Tongue (tissue), 2 donors: ENCODE measurements around the gene RFWD3. TPM values are rescaled to one million over a fixed set of nuclear protein-coding genes. Genes with fewer than 3 reads are reported as not detected.

Experiments used
- DNase-seq: peaks from one replicate; pipeline ENCODE4 v3.0.0-alpha.2; 2015
- total RNA-seq: library from RNA; depleted of rRNA; stranded (reverse); fragments of >200 nt; gene quantifications from one replicate; pipeline ENCODE4 v1.2.3, GENCODE V29; 2014

The RFWD3 gene
- total RNA-seq, 1 donor from 2014 or later: 22.7 TPM

- no peak for DNase-seq
Measured at GRCh38 chr16:74578838-74579237, 87.8 kb downstream of the RFWD3 start.

- DNase-seq: no peak
Measured at GRCh38 chr16:74578433-74578832, 88.2 kb downstream of the RFWD3 start.

GRCh38 chr16:74577882-74578366, 88.8 kb downstream of the RFWD3 start:
- no peak for DNase-seq

- no peak for DNase-seq
Measured at GRCh38 chr16:74575807-74576643, 90.7 kb downstream of the RFWD3 start.

GRCh38 chr16:74575175-74575806, 91.4 kb downstream of the RFWD3 start:
- no peak for DNase-seq

- no peak for DNase-seq
Measured at GRCh38 chr16:74574146-74574545, 92.5 kb downstream of the RFWD3 start.

GRCh38 chr16:74573622-74574021, 93.1 kb downstream of the RFWD3 start:
- no peak for DNase-seq

Other genes starting within 250 kb of the RFWD3 start
- 0.41 TPM for gene CLEC18B, start 245.4 kb downstream of the RFWD3 start, total RNA-seq
- 158 TPM for gene GLG1, start 59.8 kb downstream of the RFWD3 start, total RNA-seq
- 5.0 TPM for gene MLKL, start 34.0 kb upstream of the RFWD3 start, total RNA-seq
- gene FA2H, start 107.9 kb upstream of the RFWD3 start, total RNA-seq: 0.41 TPM